NOMO-1 treated with DMSO at 0.1 percent for 48 hours (cell line): ENCODE results near the gene NAT14.
A peak's percentile ranks its signal among the peaks of the same experiment; 100 is the strongest.

Experiments
- DNase-seq: peaks from one replicate; lab custom pipeline; 2025; ENCODE audit not compliant: unreplicated experiment; lab: John Stamatoyannopoulos, UW

Gene NAT14

DNA sequence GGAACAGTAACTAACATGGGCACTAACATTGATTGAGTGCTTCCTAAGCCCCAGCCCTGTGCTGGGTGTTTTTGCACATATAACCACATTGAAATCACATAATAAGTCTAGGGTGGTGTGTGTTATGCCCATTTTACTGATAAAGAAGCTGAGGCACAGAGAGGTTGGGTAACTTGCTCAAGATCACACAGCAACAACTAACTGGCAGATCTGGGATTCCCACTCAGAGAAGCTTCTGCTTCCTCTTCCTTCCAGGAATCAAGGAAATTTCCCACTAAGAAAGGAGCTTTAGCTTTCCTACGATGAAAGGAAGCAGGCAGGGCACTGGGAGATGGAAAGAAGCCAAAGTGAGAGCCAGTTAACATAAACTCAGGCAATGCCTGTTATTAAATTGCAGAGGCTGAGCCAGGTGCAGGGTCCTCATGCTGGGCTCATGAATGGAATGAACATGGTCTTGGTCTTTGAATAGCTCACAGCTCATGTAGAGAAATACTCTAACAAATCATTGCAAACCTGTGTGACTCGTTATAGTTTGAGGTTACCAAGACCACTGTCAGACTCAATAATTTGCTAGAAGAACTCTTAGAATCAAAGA is 13.4 kb downstream of the NAT14 start:
- no peak for DNase-seq

DNA sequence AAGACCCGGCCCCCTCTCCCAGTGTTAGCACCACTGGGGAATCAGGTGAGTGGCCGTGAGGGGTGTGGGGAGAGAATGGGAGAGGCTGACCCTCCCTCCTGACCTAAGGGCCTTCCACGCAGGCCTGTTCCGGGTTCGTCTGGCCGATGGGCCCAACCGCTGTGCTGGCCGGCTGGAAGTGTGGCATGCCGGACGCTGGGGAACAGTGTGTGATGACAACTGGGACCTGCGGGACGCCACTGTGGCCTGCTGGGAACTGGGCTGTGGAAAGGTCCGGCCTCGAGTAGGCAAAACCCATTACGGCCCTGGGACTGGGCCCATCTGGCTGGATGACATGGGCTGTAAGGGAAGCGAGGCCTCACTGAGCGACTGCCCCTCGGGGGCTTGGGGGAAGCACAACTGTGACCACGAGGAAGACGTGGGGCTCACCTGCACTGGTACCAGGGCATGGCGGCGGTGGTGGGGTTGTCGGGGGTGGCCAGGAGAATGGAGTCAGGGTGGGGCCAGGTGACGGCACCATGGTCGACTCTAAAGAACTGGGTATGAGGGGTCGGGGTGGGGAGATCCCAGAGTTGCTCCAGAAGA is 15.5 kb downstream of the NAT14 start:
- no peak for DNase-seq

DNA sequence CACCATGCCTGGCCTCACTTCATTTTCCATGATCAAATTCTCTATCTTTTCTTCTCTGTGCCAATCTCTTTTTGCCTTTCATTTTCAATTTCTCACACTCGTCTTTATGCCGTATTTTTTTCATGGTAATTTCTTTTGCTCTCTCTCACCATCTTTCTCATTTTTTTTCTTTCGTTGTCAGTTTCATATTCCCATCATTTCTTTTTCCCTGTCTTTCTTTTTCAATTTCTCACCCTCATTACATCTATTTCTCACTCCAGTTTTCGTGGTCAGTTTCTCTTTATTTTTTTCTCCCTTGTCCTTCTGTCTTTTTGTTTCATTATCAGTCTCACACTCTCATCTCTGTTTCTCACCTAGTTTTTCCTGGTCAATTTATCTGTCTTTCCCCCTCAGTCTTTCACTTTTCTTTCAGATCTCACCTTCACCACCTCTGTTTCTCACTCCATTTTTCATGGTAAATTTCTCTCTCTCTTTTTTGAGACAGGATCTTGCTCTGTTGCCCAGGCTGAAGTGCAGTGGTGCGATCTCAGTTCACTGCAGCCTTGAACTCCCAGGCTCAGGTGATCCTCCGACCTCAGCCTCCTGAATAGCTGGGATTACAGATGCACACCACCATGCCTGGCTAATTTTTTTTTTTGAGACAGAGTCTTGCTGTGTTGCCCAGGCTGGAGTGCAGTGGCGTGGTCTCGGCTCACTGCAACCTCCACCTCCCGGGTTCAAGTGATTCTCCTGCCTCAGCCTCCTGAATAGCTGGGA is 17.4 kb downstream of the NAT14 start:
- DNase-seq = no peak

DNA sequence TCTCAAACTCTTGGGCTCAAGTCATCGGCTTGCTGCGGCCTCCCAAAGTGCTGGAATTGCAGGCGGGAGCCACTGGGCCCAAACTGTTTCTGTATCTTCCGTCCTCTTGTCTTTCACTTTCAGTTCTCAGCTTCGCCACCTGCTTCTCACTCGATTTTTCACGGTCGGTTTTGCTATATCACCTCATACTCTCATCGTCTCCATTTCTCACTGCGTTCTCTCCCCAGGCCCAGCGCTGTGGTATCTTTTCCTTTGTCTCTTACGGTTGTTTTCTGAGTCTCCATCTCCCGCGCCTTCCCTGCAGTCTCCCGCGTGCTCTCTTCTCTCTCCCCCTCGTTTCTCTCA is 18.1 kb downstream of the NAT14 start:
- no peak for DNase-seq

DNA sequence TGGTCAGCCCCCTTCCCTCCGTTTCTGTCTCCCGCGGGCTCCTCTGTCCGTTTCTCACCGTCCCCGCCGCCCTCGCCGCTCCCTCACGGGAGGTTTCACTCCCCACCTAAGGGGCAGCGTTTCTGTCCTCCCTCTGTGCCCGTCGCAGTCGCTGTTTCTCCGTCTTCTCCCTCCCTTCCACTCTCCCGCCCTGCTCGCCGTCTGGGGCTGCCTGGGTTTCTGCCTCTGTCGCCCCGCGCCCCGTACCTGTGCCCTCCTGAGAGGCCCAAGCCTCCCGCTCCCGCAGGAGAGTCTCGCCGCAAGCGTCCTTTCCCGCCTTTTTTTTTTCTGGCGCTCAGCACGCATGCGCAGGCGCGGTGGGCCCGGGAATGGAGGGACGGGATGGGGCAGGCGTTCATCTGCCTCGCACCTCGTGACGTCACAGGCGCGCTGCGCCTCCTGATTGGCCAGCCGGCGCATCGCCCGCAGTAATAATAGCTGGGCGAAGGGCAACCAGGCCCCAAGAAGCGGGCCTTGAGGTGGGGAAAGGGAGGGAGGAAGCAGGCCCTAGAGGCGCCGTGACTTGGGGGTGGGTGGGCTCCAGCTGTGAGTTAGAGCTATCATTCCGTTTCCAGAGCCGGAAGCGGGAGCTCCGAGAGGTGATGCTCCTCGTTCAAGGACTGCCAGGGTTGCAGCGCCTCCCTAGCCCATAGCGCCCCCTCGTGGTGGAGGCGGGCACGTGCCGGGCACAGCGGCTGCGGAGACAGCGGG is 18.7 kb downstream of the NAT14 start:
- peak; percentile 87 for DNase-seq

DNA sequence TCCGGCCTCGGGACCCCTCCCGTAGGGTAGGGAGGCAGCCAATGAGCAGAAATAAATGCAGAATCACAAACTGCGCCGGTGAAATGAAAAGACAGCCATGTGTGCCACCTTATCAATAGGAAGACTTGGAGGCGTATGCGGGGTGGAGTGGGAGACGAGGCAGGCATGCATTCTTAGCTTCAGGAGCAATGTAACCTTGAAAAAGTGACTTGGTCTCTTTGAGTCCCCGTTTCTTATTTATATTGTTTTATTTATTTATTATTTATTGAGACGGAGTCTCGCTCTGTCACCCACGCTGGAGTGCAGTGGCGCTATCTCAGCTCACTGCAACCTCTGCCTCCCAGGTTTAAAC is 19.2 kb downstream of the NAT14 start:
- no peak for DNase-seq

DNA sequence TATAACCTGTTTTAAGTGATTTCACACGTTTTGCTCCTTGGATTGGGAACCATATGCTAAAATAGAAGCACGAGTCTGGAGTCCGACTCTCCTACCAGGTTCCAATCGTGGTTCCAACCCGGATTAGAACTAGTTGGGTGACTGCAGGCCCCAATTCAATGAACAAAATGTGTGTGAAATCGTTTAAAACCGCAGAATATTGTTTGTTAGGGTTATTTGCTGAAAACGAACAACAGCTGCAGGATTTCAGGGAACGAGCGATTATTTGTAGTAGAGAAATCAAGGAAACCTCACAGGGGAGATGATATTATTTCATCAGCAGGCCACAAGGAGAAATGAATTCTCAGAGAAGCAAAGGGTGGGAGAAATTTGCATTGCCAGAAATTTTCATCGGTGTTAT is 20.0 kb downstream of the NAT14 start:
- DNase-seq = no peak

DNA sequence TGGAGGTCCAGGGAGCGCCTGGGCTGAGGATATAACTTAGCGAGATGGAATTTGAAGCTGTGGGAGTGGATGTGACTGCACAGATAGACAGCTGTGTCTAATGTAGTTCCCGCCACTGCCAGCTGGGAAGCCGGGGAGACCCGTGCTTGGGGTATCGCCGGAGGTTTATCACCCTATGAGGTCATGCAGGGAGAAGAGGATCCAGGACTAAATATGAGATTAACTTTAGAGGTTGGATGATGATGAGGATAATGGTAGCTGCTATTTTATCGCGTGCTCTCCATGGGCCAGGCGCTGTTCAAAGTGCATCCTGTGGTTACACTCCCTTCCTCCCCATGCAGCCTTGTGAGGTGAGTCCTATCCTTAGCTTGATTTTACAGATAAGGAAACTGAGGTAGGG is 23.1 kb downstream of the NAT14 start:
- DNase-seq = no peak

DNA sequence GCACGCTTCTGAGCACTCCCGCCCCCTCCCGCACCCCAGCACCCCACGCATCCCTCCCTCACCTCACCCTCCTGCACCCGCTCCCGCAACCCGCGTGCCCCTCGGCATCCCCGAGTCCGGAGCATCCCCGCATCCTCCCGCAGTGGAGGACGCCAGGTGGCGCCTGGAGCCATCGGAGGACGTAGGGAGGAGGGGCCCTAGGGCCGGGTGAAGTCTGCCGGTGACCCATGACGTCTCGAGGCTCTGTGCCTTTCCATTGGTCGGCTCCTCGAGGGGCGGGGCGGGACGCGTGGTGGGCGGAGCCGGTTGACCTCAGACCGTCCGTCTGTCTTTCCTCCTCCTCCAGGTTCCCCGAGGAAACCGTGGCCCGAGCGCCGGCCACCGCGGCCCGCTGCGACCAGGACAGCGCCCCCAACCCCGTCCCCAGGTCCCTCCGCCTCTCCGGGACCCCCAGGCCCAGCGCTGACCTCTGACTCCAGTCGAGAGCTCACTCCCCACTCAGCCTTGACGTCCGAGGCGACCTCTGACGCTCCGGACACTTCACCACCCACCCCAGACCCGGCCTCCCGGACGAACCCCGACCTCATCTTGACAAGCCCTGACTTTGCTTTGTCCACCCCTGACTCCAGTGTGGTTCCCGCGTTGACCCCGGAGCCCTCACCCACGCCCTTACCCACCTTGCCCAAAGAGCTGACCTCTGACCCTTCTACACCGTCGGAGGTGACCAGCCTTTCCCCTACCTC is 32.1 kb downstream of the NAT14 start:
- peak; percentile 87 for DNase-seq

DNA sequence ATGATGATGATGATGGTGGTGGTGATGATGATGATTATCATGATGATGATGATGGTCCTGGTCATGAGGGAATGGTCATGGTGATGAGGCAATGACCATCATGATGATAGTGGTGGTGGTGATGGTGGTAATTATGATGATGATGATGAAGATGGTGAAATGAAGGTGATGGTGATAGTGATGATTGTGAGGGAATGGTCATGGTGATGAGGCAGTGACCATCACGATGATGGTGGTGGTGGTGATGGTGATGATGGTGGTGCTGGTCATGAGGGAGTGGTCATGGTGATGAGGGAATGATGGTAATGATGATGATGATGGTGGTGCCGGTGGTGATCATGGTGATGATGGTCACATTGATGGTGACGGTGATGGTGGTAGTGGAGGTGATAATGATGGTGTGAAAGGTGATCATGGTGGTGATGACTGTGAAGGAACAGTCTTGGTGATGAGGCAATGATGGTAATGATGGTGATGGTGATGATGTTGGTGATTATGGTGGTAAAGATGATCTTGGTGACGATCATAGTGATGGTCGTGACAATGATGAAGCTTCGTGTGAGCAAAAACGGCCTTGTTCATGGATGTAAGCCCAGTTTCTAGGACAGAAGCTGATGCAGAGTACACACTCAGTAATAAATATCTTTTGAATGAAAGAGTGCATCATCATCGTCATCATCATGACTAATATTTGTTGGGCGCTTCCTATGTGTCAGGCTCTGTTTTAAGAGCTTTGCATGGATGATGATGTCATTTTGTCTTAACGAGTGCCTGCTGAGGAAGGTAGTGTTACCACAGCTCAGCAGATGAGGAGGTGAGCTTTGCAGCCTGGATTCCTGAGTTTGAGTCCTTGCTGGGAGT is 34.7 kb downstream of the NAT14 start:
- DNase-seq = no peak

DNA sequence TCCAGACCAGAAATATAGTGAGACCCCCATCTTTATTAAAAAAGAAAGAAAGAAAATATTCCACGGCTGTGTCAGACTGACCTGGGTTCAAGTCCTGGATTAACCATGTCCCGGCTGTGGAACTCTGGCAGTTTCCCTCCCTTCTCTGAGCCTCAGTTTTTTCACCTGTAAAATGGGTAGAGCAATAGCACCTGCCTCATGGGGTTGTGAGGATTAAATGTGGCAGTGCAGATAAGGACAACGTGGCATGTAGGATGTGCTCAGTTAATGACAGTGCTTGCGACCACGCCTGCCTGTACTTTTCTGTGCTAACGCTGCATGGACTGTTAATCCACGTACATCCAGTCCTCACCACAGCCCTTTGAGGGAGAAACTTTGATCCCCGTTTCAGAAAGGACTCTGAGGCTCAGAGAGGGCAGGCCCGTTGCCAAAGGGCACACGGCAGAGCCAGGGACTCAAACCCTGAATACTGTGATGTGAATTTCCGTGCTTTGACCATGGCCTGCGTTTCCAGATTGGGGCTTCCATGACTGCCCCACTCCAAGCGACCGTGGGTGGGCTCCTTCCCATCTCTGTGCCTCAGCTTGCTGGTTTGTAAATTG is 35.8 kb downstream of the NAT14 start:
- no peak for DNase-seq

DNA sequence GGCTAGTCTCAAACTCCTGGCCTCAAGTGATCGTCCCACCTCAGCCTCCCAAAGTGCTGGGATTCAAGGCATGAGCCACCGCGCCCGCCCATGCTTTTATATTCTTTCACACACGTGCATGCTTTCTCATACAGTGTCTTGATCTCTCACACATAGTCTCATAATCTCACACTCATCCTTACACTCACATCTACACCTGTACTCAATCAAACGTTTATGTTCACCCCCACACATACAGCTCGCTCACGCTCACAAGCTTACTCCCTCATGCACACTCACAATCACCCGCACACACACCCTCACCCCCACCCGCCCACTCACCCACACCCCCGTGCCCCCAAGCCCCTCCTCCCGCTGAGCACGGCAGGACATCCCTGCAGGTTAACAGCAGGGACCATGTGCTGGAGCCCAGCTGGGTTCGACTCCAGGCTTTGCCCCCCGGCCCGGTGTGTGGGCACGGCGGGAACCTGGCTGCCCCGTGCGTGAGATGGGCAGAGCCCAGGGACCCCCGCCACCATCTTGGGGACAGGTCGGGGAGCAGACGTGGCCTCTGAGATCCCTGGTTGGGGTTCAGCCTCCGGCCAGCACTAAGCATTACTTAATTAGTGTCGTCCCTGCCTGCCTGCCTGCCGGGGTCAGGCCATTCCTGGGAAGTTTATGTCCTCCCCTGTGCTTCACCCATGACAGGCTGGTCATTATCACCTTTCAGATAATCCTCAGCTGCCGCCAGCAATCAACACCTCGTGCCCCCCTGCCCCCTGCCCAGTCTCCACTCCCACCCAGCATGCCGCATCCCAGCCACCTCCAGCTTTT is 40.5 kb downstream of the NAT14 start:
- DNase-seq = no peak

DNA sequence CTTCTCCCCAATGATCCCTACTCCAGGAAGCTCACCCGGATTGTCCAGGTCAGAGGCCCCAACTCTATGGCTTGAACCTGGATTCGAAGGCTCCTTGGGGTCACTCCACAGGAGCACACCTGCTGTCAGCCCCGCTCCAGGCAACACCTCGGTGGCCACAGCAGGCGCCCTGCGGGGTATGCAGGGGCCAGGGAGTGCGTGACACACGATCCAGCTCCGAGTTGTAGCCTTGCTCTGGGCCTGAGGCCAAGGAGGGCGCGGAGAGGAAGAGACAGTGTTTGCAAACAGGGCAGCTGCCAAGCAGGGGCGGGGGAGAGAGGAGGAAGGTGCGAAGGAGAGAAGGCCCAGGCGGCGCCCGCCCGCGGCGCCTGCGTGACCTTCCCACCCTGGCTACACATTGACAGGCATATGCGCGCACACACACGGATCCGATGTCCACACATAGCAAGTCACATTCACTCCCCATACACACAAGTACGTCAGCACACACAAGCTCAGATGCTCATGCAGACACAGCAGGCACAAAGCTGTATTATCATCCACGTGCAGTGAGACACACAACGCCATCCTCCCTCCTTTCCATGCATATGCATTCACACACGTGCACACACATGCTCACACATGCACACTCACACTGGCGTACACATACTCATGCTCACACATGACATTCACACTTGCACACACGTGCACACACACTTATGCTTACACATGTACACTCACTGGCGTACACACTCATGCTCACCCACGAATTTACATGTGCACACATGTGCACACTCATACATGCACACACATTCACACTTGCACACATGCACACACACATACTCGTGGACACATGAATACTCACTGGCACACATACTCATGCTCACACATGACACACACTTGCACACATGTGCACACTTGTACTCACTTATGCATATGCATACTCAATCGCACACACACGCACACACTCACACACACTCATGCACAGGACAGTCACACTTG is 41.5 kb downstream of the NAT14 start:
- DNase-seq = no peak

DNA sequence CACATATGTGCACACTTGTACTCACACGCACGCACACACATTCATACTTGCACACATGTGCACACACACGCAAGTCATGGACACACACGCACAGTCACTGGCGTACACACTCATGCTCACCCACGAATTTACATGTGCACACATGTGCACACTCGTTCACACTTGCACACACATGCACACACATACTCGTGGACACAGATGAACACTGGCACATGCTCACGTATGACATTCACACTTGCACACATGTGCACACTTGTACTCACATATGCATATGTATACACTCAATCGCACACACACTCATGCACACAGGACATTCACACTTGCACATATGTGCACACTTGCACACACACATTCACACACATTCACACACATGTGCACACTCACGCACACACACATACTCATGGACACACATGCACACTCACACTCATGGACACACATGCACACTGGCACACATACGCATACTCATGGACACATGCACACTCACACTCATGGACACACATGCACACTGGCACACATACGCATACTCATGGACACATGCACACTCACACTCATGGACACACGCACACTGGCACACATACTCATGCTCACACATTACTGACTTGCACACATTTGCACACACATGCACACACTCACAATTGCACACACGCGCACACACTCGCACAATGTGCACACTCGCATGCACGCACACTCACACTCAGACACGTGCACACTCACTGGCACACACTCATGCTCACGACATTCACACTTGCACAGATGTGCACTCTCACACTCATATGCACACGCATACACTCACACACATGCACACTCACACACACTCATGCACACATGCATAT is 42.4 kb downstream of the NAT14 start:
- no peak for DNase-seq

DNA sequence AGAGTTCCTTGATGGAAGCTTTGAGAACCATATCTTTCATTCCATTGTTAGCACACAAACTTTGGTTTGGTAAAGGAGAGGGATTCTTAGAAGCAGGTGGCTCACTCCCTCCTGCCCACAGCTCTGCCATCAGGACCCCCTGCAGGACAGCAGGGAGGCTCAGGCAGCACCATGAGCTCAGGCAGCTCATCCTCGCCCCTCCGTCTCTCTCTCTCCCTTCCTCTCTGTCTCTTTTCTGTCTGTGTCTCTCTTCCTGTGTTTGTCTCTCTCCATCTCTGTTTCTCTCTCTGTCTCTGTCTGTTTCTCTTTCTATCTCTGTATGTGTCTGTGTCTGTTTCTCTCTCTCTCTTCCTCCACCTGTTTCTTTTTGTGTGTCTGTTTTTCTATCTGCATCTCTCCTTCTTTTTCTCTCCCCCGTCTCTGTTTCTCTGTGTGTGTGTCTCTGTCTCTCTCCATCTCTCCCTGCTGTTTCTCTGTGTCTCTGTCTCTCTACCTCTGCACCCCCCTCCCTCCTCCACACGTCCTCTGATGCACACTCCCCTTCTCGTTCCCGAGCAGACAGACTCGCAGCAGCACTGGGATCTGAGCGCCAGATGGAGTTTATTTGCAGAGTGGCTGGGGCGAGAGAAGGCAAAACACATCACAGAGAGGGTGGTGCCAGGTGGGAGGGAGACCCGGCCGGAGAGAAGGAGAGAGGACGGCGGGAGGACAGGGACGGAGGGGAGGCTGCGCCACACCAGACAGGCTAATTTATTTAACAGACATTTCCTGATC is 43.2 kb downstream of the NAT14 start:
- no peak for DNase-seq

DNA sequence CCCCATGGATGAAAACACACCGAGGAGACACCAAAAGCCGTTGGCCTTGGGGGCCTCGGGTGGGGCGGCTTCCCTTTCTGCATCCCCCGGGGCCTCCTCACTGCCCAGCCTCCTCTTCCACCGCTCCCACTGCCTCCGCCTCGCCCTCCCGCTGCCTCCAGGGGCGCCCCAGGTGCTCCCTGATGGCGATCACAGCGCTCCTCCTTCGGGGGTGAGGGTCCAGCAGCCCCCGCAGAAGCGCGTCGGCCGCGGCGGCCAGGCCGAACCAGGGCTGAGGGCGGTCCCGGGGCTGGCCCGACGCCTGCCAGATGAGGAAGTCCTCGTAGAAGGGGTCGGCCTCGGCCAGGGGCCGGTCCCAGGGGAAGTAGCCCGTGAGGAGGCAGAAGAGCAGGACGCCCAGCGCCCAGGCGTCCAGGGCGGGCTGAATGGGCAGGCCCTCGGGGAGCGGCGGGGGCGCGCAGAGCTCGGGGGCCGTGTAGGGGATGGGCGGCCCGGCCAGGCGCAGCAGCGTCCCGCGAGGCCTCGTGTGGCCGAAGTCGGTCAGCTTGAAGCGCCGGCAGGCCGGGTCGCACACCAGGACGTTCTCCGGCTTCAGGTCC is 44.7 kb downstream of the NAT14 start:
- no peak for DNase-seq
